ENCODE measurements around the gene NUP214. TPM values are rescaled to one million over a fixed set of nuclear protein-coding genes. Genes with fewer than 3 reads are reported as not detected.
A peak's percentile ranks its signal among the peaks of the same experiment; 100 is the strongest.

The NUP214 gene
- total and polyA plus RNA-seq, 9 donors = 21.2 to 35.6 (median 29.7) TPM

DNA sequence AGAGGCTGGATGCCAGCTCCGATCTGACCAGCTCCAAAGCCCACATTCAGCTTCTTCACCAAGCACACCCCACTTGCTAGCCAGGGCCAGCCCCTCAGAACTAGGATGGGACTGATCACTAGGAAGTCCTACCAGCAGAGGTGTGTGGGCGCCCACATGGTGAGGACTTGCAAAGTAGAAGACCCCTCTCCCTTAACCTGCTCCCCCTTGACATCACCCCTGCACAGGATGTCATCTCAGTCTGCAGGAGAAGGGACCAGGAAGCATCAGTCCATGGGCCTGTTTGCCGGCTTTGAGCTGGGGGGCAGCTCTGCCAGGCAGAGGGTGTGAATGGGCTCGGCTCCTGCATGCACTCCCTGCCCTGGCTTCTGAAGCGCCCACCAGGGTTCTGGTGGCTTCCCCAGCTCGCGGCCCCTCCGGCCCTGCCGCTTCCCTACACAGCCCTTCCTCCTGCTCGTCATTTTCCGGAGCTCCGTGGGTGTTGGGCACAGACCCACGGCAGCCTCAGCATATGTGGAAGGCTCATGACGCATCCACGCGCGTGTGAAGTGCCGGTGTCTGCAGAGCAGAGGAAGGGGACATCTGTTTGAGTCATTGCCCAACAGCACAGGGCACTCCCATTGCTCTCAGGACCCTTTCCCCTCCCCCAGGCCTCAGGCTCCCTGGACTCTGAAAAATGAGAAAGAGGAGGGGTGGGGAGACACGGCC lies 154.6 kb downstream of the NUP214 start:
- 53% methylated on average over 13 of the region's 19 CpGs for WGBS (ENCODE audit: insufficient coverage)
- no peak overlapping the region for H3K4me3 ChIP-seq (ENCODE audit: low read length)
- H3K27ac ChIP-seq (ENCODE audit: low read length) = no peak overlapping the region
- peaks cover 40% of the 10 kb centered on the region for H3K27me3 ChIP-seq (ENCODE audit: control insufficient read depth, insufficient read depth, low read length)
- DNase-seq = no peak
- H3K9me3 ChIP-seq (replicated peaks; ENCODE audit: control insufficient read depth, low read depth, low read length) = no peaks in the 10 kb centered on the region
- peaks cover 45% of the 10 kb centered on the region for H3K4me1 ChIP-seq (ENCODE audit: control insufficient read depth, insufficient read depth, low read length)
- H3K36me3 ChIP-seq (ENCODE audit: control insufficient read depth, insufficient read depth, low read length) = peaks cover 2% of the 10 kb centered on the region

DNA sequence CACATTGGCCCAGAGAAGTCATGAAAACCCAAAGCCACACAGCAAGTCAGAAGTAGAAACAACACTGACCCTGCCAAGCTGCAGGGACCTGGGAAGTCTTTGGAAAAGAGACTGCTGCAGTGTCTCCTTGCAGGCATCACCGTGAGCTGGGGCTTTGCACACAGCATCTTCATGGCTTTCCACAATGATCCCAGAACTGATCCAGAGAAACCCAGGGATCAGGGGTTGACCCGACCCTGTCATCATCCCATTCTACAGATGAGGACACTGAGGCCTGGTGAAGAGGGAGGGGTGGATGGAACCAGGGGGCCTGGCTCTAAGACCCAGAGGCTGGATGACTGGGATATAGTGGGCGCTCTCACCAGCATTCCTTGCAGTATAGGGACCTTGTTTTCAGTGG lies 155.3 kb downstream of the NUP214 start:
- no peak for DNase-seq
- peaks cover 42% of the 10 kb centered on the region for H3K4me1 ChIP-seq (ENCODE audit: control insufficient read depth, insufficient read depth, low read length)
- H3K27me3 ChIP-seq (ENCODE audit: control insufficient read depth, insufficient read depth, low read length) = peaks cover 38% of the 10 kb centered on the region
- WGBS (ENCODE audit: insufficient coverage) = 76% methylated on average over 2 of the region's 3 CpGs
- H3K4me3 ChIP-seq (ENCODE audit: low read length) = no peak overlapping the region
- H3K36me3 ChIP-seq (ENCODE audit: control insufficient read depth, insufficient read depth, low read length) = peaks cover 2% of the 10 kb centered on the region
- H3K27ac ChIP-seq (ENCODE audit: low read length) = no peak overlapping the region
- H3K9me3 ChIP-seq (replicated peaks; ENCODE audit: control insufficient read depth, low read depth, low read length) = no peaks in the 10 kb centered on the region

DNA sequence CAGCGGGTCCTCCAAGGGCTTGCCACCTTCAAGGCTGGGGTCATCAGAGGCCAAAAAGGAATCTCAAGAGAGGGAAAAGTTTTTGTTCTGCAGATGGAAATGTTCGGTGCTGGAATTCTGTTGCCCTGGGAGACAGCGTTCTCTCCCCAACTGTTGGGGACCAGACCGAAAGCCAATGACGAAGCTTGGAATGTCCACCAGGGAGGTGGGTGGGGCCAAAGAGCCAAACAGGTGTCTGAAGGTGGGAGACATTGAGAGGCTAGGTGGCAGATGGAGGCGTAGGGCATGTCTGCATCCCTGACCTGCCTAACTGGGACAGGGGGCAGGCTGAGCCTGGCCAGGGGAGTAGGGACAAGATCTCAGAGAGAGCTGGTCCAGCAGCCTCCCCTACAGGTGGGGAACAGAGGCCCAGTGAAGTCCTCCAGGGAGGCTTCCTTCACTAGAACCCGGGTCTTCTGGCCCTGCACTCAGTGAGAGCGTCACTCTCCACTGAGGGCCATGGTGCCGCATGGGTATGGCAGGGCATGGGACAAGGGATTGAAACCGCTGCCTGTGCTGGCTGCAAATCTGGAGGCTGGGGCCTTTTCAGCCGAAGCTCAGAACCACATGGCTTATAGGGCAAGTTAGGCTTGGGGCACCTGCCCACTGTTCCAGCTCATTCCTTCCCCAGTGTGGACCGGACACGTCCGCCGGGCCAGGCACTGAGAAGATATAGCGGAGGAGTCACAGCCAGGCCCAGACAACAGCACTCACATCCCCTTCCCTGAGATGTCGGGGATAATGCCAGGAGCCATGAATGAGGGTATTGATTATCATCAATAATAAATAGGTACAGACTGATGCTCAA lies 156.0 kb downstream of the NUP214 start:
- Histone ChIP-seq H3K36me3 (ENCODE audit: control insufficient read depth, insufficient read depth, low read length) (no peaks in the 10 kb centered on the region), H3K4me1 (ENCODE audit: control insufficient read depth, insufficient read depth, low read length) (peaks cover 42% of the 10 kb centered on the region), H3K4me3 (ENCODE audit: low read length) (no peak overlapping the region), H3K9me3 (replicated peaks; ENCODE audit: control insufficient read depth, low read depth, low read length) (no peaks in the 10 kb centered on the region), H3K27me3 (ENCODE audit: control insufficient read depth, insufficient read depth, low read length) (peaks cover 31% of the 10 kb centered on the region), H3K27ac (ENCODE audit: low read length) (no peak overlapping the region)
- WGBS (ENCODE audit: insufficient coverage) = 70% methylated on average over 10 of the region's 17 CpGs
- DNase-seq = no peak

DNA sequence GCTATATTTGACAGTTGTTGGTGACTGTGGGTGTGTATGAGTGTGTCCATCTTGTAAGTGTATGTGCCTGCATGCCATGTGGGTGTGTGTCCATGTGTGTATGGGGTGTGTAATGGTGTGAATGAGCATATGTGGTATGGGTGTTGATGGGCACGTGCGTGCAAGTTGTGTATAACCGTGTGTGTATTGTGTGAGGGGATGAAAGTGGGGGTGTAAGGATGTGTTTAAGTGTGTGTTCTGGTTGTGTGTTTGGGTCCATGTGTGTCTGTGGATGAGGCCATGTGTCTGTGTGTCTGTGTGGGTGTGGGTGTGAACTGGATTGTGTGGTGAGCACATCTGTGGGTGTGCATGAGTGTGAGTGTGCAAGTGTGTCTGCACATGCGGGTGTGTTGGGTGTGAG lies 156.8 kb downstream of the NUP214 start:
- Histone ChIP-seq H3K27me3 (ENCODE audit: control insufficient read depth, insufficient read depth, low read length) (peaks cover 31% of the 10 kb centered on the region), H3K36me3 (ENCODE audit: control insufficient read depth, insufficient read depth, low read length) (no peaks in the 10 kb centered on the region), H3K27ac (ENCODE audit: low read length) (peak overlapping the region; percentile 40), H3K9me3 (replicated peaks; ENCODE audit: control insufficient read depth, low read depth, low read length) (no peaks in the 10 kb centered on the region), H3K4me3 (ENCODE audit: low read length) (peak overlapping the region; percentile 24), H3K4me1 (ENCODE audit: control insufficient read depth, insufficient read depth, low read length) (peaks cover 48% of the 10 kb centered on the region)
- DNase-seq = no peak
- WGBS (ENCODE audit: insufficient coverage) = 73% methylated on average over 4 of the region's 4 CpGs

DNA sequence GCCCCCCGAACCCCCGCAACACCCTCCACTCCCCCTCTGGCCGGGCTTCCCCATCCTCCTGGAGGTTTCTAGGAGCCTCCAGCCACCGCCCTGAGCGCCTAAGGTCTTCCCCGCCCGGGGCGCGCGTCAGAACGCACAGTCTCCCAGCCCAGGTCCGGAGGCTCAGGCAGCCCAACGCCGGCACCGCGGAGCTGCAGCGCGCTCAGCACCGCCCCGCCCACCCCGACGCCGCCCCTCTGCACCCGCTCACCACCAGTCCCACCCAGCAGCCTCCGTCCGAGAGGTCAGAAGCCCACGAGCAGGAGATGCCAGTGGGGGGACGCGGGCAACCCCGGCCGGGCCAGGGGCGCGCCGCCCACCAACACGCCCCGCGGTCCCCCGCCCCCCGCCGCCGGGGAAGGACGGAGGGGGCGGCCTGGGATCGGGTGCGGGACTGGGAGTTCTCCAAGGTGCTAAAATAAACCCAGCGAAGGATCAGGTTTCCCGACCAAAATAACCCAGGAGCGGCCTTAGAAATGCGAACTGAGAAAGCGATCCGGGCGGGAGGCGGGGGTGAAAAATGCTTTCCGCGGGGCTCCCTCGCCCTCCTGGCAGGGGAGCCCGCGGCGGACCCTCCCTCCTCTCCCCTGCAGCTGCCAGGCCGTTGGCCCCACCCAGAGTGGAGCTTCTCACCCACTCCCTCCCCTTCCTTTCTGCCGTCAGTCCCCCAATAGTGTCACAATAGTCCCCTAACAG lies 157.5 kb downstream of the NUP214 start:
- DNase-seq = peak; percentile 87
- H3K4me1 ChIP-seq (ENCODE audit: control insufficient read depth, insufficient read depth, low read length) = peaks cover 54% of the 10 kb centered on the region
- H3K27me3 ChIP-seq (ENCODE audit: control insufficient read depth, insufficient read depth, low read length) = peaks cover 31% of the 10 kb centered on the region
- 2% methylated on average over 45 of the region's 61 CpGs for WGBS (ENCODE audit: insufficient coverage)
- H3K27ac ChIP-seq (ENCODE audit: low read length) = peak overlapping the region; percentile 76
- no peaks in the 10 kb centered on the region for H3K9me3 ChIP-seq (replicated peaks; ENCODE audit: control insufficient read depth, low read depth, low read length)
- H3K36me3 ChIP-seq (ENCODE audit: control insufficient read depth, insufficient read depth, low read length) = no peaks in the 10 kb centered on the region
- H3K4me3 ChIP-seq (ENCODE audit: low read length) = peak overlapping the region; percentile 24

Other genes with a start within 250 kb of the NUP214 start
- gene QRFP, start 228.8 kb upstream of the NUP214 start, total RNA-seq = not detected
- under 1 TPM; 0.27 to 0.66 (median 0.47) TPM for gene QRFP, start 228.8 kb upstream of the NUP214 start, polyA plus RNA-seq (ENCODE audit: insufficient read depth in 1 of 8, insufficient read length in 8 of 8, low replicate concordance in 1 of 8)
- not detected for gene FIBCD1, start 186.3 kb upstream of the NUP214 start, total RNA-seq
- under 1 TPM in 4 of 8 donors, not detected in 4; 0.04 to 0.13 (median 0.08) TPM for gene FIBCD1, start 186.3 kb upstream of the NUP214 start, polyA plus RNA-seq (ENCODE audit: insufficient read depth in 1 of 8, insufficient read length in 8 of 8, low replicate concordance in 1 of 8)
- gene LAMC3, start 116.4 kb upstream of the NUP214 start, total RNA-seq = 1.1 TPM
- 1 to 10 TPM; 1.0 to 4.0 (median 1.9) TPM for gene LAMC3, start 116.4 kb upstream of the NUP214 start, polyA plus RNA-seq (ENCODE audit: insufficient read depth in 1 of 8, insufficient read length in 8 of 8, low replicate concordance in 1 of 8)
- 19.9 TPM for gene AIF1L, start 29.1 kb upstream of the NUP214 start, total RNA-seq
- 10 to 100 TPM; 19.3 to 33.2 (median 25.8) TPM for gene AIF1L, start 29.1 kb upstream of the NUP214 start, polyA plus RNA-seq (ENCODE audit: insufficient read depth in 1 of 8, insufficient read length in 8 of 8, low replicate concordance in 1 of 8)
- 23.0 TPM for gene FAM78A, start 150.9 kb downstream of the NUP214 start, total RNA-seq
- 10 to 100 TPM; 30.7 to 45.2 (median 33.7) TPM for gene FAM78A, start 150.9 kb downstream of the NUP214 start, polyA plus RNA-seq (ENCODE audit: insufficient read depth in 1 of 8, insufficient read length in 8 of 8, low replicate concordance in 1 of 8)
- gene PLPP7, start 164.1 kb downstream of the NUP214 start, total RNA-seq = 52.4 TPM
- gene PLPP7, start 164.1 kb downstream of the NUP214 start, polyA plus RNA-seq (ENCODE audit: insufficient read depth in 1 of 8, insufficient read length in 8 of 8, low replicate concordance in 1 of 8) = 10 to 100 TPM; 24.8 to 46.3 (median 37.0) TPM